Nephron (organoid): ENCODE data around the gene ZNF81.

Experiments
- H3K27ac Mint-ChIP-seq, 3 experiments: 2 replicates each; pipeline ENCODE4 v1.8.0; 2020; ENCODE audit warnings: mixed read lengths in 3 of 3, mild to moderate bottlenecking in 2 of 3, moderate library complexity in 1 of 3
- H3K27me3 Mint-ChIP-seq: 2 replicates; pipeline ENCODE4 v1.8.0; 2021; ENCODE audit warnings: low read depth, mild to moderate bottlenecking, moderate library complexity, mixed read lengths
- H3K36me3 Mint-ChIP-seq: 2 replicates; pipeline ENCODE4 v1.8.0; 2020; ENCODE audit warnings: low read depth, mixed read lengths
- H3K4me1 Mint-ChIP-seq: 2 replicates; pipeline ENCODE4 v1.8.0; 2020; ENCODE audit warnings: mixed read lengths
- H3K4me3 Mint-ChIP-seq, 3 experiments: 2 replicates each; pipeline ENCODE4 v1.8.0; 2020; ENCODE audit warnings: mild to moderate bottlenecking in 3 of 3, mixed read lengths in 3 of 3, moderate library complexity in 2 of 3
- H3K9me3 Mint-ChIP-seq: 2 replicates; pipeline ENCODE4 v1.8.0; 2020; ENCODE audit warnings: mixed read lengths
- TF ChIP-seq, protein P1 (sequence below), 3 experiments: fragments of 200-600 bp; sonication (generic); IDR thresholded peaks; one replicate each; pipeline ENCODE4 v1.5.0; 2021; ENCODE audit warnings: antibody characterized with exemption in 3 of 3; ENCODE audit not compliant: unreplicated experiment in 3 of 3

ZNF81 gene

DNA sequence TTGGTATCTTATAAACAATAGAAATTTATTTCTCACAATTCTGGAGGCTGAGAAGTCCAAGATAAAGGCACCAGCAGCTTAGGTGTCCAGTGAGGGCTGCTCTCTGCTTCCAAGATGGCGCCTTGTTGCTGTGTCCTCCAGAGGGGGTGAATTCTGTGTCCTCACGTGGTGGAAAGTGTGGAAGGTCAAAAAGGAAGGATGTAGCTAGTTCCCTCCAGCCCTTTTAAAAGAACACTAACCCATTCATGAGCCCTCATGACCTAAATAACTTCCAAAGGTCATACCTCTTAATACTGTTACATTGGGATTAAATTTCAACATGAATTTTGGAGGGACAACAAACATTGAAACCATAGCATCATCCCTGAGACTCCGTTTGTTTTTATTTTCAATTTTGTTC lies 48.8 kb downstream of the ZNF81 start:
- TF ChIP-seq, protein P1, sequence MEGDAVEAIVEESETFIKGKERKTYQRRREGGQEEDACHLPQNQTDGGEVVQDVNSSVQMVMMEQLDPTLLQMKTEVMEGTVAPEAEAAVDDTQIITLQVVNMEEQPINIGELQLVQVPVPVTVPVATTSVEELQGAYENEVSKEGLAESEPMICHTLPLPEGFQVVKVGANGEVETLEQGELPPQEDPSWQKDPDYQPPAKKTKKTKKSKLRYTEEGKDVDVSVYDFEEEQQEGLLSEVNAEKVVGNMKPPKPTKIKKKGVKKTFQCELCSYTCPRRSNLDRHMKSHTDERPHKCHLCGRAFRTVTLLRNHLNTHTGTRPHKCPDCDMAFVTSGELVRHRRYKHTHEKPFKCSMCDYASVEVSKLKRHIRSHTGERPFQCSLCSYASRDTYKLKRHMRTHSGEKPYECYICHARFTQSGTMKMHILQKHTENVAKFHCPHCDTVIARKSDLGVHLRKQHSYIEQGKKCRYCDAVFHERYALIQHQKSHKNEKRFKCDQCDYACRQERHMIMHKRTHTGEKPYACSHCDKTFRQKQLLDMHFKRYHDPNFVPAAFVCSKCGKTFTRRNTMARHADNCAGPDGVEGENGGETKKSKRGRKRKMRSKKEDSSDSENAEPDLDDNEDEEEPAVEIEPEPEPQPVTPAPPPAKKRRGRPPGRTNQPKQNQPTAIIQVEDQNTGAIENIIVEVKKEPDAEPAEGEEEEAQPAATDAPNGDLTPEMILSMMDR (IDR thresholded peaks at IDR 0.05; ENCODE audit: unreplicated experiment in 3 of 3), result no peak
- Mint-ChIP-seq H3K36me3 (peaks cover 75% of the 10 kb centered on the region), H3K4me3 (no peak overlapping the region), H3K27me3 (no peaks in the 10 kb centered on the region), H3K27ac (no peak overlapping the region), H3K4me1 (no peaks in the 10 kb centered on the region), H3K9me3 (peaks cover 16% of the 10 kb centered on the region)

DNA sequence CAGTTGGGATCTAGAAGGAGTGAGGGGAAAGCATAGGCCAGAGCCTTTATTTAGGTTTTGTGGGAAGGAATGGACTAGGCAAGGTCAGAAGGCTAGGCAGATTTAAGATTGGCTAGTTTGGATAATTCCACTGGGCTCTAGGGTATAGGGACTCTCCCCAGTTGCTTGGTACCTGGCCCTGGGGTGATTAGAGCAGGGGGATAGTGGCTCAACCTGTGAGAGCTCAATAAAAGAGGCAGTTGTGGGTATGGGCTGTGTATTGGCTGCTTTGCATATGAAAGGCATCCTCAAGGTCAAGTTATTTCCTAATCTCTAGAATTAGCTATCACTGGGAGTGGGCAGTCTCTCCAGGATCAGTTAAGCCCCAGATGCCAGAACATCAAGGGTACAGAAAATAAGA lies 61.3 kb downstream of the ZNF81 start:
- TF ChIP-seq, protein P1 (IDR thresholded peaks at IDR 0.05; ENCODE audit: unreplicated experiment in 3 of 3), result no peak
- Mint-ChIP-seq H3K27me3 (no peaks in the 10 kb centered on the region), H3K9me3 (peaks cover 22% of the 10 kb centered on the region), H3K4me3 (no peak overlapping the region), H3K27ac (no peak overlapping the region), H3K36me3 (peaks cover 41% of the 10 kb centered on the region), H3K4me1 (no peaks in the 10 kb centered on the region)

DNA sequence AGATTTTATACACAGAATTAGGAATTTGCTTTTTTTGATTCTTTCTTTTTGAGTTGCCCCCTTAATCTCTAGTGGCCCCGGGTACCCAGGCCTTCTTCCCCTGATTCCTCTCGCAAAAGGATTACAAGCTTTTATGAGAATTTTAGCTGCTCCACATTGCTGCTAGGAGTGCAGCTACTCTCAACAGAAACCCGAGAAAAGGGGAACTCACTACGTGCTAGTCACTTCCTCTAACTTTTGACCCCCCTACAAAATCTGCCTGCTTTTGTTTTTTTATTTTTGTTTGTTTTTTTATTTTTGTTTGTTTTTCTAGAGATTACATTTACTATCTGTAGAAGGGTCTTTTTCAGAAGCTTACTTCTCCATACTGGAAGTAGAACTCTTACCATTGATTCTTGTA lies 64.1 kb downstream of the ZNF81 start:
- H3K27me3 Mint-ChIP-seq, result no peaks in the 10 kb centered on the region
- TF ChIP-seq, protein P1 (IDR thresholded peaks at IDR 0.05; ENCODE audit: unreplicated experiment in 3 of 3), result no peak
- H3K4me1 Mint-ChIP-seq, result no peaks in the 10 kb centered on the region
- H3K27ac Mint-ChIP-seq, result no peak overlapping the region
- no peak overlapping the region for H3K4me3 Mint-ChIP-seq
- peaks cover 11% of the 10 kb centered on the region for H3K9me3 Mint-ChIP-seq
- peaks cover 26% of the 10 kb centered on the region for H3K36me3 Mint-ChIP-seq

DNA sequence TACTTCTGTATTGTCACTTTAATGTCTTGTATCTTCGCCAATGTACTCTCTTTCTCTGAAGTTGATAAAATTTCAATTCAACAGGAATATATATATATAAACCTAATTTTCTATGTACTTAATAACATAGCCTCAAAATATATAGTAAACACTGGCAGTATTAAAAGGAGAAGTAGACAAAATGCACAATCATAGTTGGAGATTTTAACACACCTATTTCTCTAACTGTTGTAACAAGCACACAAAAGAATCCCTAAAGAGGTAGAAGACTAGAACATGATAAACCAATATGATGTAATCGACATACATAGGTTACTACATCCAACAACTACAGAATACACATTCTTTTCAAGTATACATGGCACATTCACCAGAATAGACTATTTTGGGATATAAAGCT lies 65.5 kb downstream of the ZNF81 start:
- Mint-ChIP-seq H3K27ac (no peak overlapping the region), H3K4me3 (no peak overlapping the region), H3K27me3 (no peaks in the 10 kb centered on the region), H3K9me3 (peaks cover 5% of the 10 kb centered on the region), H3K36me3 (peaks cover 16% of the 10 kb centered on the region), H3K4me1 (no peaks in the 10 kb centered on the region)
- TF ChIP-seq, protein P1 (IDR thresholded peaks at IDR 0.05; ENCODE audit: unreplicated experiment in 3 of 3), result no peak

DNA sequence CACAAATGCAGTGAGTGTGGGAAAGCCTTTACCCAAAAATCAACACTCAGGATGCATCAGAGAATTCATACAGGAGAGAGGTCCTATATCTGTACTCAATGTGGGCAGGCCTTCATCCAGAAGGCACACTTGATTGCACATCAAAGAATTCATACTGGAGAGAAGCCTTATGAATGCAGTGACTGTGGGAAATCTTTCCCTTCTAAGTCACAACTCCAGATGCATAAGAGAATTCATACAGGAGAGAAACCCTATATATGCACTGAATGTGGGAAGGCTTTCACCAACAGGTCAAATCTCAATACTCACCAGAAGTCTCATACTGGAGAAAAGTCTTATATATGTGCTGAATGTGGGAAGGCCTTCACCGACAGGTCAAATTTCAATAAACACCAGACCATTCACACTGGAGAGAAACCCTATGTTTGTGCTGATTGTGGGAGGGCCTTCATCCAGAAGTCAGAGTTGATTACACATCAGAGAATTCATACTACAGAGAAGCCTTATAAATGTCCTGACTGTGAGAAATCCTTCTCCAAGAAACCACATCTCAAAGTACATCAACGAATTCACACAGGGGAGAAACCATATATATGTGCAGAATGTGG lies 79.3 kb downstream of the ZNF81 start:
- H3K4me3 Mint-ChIP-seq, result no peak overlapping the region
- no peaks in the 10 kb centered on the region for H3K27me3 Mint-ChIP-seq
- H3K36me3 Mint-ChIP-seq, result peaks cover 58% of the 10 kb centered on the region
- no peaks in the 10 kb centered on the region for H3K4me1 Mint-ChIP-seq
- TF ChIP-seq, protein P1 (IDR thresholded peaks at IDR 0.05; ENCODE audit: unreplicated experiment in 3 of 3), result no peak
- H3K9me3 Mint-ChIP-seq, result peaks cover 44% of the 10 kb centered on the region
- no peak overlapping the region for H3K27ac Mint-ChIP-seq

DNA sequence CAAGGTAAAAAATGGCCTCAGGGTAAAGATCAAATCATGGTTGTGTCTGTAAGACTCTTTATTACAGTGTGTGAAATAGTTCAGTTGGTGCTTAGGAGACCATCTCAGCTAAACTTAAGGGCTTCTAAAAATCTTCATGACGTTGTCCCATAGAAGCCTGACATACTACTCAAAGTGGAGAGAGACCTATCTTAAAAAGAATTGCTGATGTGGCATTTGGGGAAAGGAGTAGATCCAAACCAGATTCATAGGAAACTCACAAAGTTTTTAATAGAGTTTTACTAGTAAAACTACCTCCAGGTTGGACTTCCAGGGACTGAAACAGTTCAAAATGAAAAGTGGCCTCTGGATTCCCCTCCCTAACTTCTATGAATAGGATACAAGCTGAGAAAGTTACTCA lies 81.6 kb downstream of the ZNF81 start:
- H3K4me1 Mint-ChIP-seq, result no peaks in the 10 kb centered on the region
- no peak overlapping the region for H3K27ac Mint-ChIP-seq
- H3K4me3 Mint-ChIP-seq, result no peak overlapping the region
- H3K27me3 Mint-ChIP-seq, result peaks cover 4% of the 10 kb centered on the region
- peaks cover 38% of the 10 kb centered on the region for H3K9me3 Mint-ChIP-seq
- H3K36me3 Mint-ChIP-seq, result peaks cover 61% of the 10 kb centered on the region
- TF ChIP-seq, protein P1 (IDR thresholded peaks at IDR 0.05; ENCODE audit: unreplicated experiment in 3 of 3), result no peak
